Psoas muscle (tissue), 8 donors: ENCODE measurements around the gene RNF39. TPM values are rescaled to one million over a fixed set of nuclear protein-coding genes. Genes with fewer than 3 reads are reported as not detected.

Source experiments
- ATAC-seq, 4 donors: fragments of 200-7000 bp; cut with Tn5 transposase; one replicate each; pipeline ENCODE4 v1.9.1; 2020; ENCODE audit warnings: moderate library complexity in 3 of 4, mild to moderate bottlenecking in 2 of 4
- DNase-seq, 2 donors: peaks; one replicate each; pipeline ENCODE4 v3.0.0-alpha.2; 2020
- H3K27ac ChIP-seq: fragments of 200-600 bp; one replicate; pipeline ENCODE4 v1.8.0; 2022
- H3K27me3 ChIP-seq, 3 donors: fragments of 200-600 bp in 1 of 3; one replicate each; pipeline versions ENCODE4 v1.6.1 to v1.8.0; 2013 to 2022; ENCODE audit warnings: low read length in 2 of 3, mild to moderate bottlenecking in 2 of 3, moderate library complexity in 1 of 3; ENCODE audit not compliant: insufficient read depth in 3 of 3
- H3K36me3 ChIP-seq, 2 donors: fragments of 200-600 bp in 1 of 2; one replicate each; pipeline versions ENCODE4 v1.6.1 to v1.8.0; 2013 to 2022; ENCODE audit warnings: low read depth in 1 of 2, mild to moderate bottlenecking in 1 of 2, moderate library complexity in 1 of 2; ENCODE audit not compliant: insufficient read depth in 1 of 2
- H3K4me1 ChIP-seq: fragments of 200-600 bp; one replicate; pipeline ENCODE4 v1.8.0; 2022
- H3K4me3 ChIP-seq: fragments of 200-600 bp; one replicate; pipeline ENCODE4 v1.8.0; 2022; ENCODE audit warnings: mild to moderate bottlenecking
- H3K9me3 ChIP-seq: fragments of 200-600 bp; one replicate; pipeline ENCODE4 v1.8.0; 2022
- WGBS, 3 donors: extraction: QIAGEN DNeasy Blood & Tissue Kit; methylation state at CpG; one replicate each; pipeline versions ENCODE4 v1.1.6 to v1.1.7; 2013; 5-methylcytosine and 5-hydroxymethylcytosine counted together
- intact Hi-C, 2 donors: fragments of 100-400 bp; cut with DNase I; formaldehyde crosslinking; loops; one replicate each; pipeline versions ENCODE4 v1.11.0 to v1.14.2; 2022
- polyA plus RNA-seq, 3 donors: library from polyadenylated mRNA; stranded (reverse); fragments of 200-250 nt; gene quantifications; one replicate each; pipeline ENCODE4 v1.2.3, GENCODE V29; 2013
- total RNA-seq, 4 donors: library from RNA; stranded (reverse); fragmentation: NEBNext Ultra II Directional in 2 of 4; extraction: Animal tissue kit (Norgen Biotek cat#: 25700) in 2 of 4; gene quantifications; one replicate each; pipeline versions ENCODE4 v1.2.1 to v1.2.4, GENCODE V29; 2021 to 2023
- TF ChIP-seq, protein P1 (sequence below): fragments of 200-600 bp; IDR thresholded peaks from one replicate; pipeline ENCODE4 v1.8.0; 2022; ENCODE audit warnings: antibody characterized with exemption
- donor health status: healthy with polysubstance abuse.
- donor health status: DM: no; HTN: no; CAD: no; lungs with moderate emphysema.
- donor health status: Bipolar disorder and iron deficiency.
- donor health status: healthy.
- donor health status: DM: yes; HTN: yes; CAD: no.
- donor health status: DM: no; HTN: no; CAD: no.
- donor health status: DM: no; HTN: no; CAD: no.
- donor health status: DM: yes; HTN: yes; CAD: no.

The RNF39 gene
- total and polyA plus RNA-seq, 7 donors = 0.03 TPM; not detected in 6

DNA sequence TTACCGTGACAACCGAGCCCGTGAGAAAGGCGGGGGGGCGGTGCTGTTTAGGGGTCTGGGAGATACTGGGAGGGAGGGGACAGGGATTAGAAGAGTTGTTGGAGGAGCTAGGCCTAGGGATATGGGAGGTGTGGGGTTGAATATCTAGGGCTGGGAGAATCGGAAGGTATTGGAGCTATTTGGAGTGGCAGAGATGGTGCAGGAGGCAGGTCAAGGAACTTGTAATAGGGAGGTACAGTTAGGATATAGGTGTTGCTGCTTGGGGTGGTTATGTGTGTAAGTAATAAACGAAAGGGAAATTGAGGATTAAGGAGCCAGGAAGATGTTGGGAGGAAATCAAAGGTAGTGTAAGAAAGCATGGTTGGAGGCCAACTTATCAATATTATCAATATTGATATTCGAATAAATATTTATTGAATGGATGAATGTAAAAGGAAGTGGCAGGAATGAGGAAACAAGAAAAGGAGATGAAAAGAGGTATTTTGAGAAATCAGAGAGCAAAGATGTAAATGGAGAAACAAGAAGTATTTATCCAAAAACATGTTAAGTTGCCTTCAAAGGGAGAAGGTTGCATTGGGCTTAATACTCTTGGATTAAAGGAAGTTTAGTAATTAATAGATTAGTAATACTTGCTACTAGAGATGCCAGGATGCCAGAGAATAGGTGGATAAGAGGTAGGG, 8.0 kb downstream of the RNF39 start:
- intact Hi-C loops = loop anchor here in 1 of 2 donors (2.0 kb wide), 1 partner anchor 33 kb away; no protein-coding TSS in a partner anchor
- Histone ChIP-seq H3K9me3 (no peaks in the 10 kb centered on the region), H3K4me3 (peak overlapping the region; percentile 87), H3K4me1 (peaks cover 34% of the 10 kb centered on the region), H3K27ac (peak overlapping the region; percentile 86), H3K27me3 (peaks cover 0 to 22% (median 7%) of the 10 kb centered on the region in 3 donors), H3K36me3 (peaks cover 0 to 52% of the 10 kb centered on the region in 2 donors)
- no peak for ATAC-seq
- no peak for DNase-seq
- TF ChIP-seq, protein P1, sequence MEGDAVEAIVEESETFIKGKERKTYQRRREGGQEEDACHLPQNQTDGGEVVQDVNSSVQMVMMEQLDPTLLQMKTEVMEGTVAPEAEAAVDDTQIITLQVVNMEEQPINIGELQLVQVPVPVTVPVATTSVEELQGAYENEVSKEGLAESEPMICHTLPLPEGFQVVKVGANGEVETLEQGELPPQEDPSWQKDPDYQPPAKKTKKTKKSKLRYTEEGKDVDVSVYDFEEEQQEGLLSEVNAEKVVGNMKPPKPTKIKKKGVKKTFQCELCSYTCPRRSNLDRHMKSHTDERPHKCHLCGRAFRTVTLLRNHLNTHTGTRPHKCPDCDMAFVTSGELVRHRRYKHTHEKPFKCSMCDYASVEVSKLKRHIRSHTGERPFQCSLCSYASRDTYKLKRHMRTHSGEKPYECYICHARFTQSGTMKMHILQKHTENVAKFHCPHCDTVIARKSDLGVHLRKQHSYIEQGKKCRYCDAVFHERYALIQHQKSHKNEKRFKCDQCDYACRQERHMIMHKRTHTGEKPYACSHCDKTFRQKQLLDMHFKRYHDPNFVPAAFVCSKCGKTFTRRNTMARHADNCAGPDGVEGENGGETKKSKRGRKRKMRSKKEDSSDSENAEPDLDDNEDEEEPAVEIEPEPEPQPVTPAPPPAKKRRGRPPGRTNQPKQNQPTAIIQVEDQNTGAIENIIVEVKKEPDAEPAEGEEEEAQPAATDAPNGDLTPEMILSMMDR = no peak
- WGBS, 3 donors = 11 to 12% (median 12%) methylated on average over 7 to 8 of the region's 8 CpGs

DNA sequence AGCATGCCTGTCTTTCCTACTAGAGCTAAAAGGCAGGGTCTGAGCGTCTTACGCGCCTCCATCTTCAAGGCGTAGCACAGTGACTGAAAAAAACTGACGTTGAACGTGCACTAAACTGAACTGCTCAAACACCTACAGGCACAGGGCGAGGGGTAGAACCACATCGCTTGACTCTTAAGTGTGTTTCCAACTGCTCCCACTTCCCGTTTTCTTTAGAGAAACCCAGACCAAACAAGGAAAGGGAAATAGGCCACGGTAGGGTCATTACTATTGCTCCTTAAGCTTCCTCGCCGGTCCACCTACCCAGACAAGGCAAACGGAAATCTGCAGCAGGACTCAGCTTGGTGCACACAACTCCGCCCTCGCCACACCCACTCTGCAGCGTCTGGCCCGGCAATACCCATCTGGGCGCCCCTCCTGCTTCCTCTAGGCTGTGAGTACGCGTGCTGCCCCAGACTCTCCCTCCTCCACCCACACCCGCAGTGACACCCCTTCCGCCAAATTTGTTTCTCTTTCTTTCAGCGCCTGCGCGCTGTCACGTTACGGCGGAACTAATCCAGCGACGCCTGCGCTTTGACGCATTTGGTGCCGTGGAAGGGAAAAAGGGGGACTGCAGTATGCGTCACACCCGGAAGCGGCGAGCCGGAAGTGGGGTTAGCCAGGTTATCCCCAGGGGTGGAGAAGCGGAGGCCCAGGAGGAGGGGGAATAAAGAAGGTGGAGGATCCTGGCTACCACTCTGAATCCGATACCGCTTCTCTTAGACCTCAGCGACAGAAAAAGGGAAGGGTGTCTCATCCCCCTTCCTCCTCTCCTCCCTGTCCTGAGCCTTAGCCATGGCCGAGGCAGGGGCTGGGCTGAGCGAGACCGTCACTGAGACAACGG, 8.8 kb downstream of the RNF39 start, which contains the start of gene PPP1R11:
PPP1R11 (plus strand) TSS at position 622 of the 883 bp plus-strand sequence; CDS start at position 835, 213 bp downstream.
- DNase-seq = peak; percentile 98 to 99
- Histone ChIP-seq H3K4me3 (peak within 1 kb of the TSS; percentile 87), H3K27ac (peak within 1 kb of the TSS; percentile 86), H3K9me3 (no peaks in the 10 kb centered on the region), H3K36me3 (peaks cover 0 to 53% of the 10 kb centered on the region in 2 donors), H3K4me1 (peaks cover 40% of the 10 kb centered on the region), H3K27me3 (peaks cover 0 to 14% (median 5%) of the 10 kb centered on the region in 3 donors)
- TF ChIP-seq, protein P1 = no peak
- intact Hi-C loops = no loop called here
- peak; percentile 97 to 98 (median 98) for ATAC-seq
- 0% methylated on average over 45 to 46 of the region's 46 CpGs for WGBS, 3 donors

DNA sequence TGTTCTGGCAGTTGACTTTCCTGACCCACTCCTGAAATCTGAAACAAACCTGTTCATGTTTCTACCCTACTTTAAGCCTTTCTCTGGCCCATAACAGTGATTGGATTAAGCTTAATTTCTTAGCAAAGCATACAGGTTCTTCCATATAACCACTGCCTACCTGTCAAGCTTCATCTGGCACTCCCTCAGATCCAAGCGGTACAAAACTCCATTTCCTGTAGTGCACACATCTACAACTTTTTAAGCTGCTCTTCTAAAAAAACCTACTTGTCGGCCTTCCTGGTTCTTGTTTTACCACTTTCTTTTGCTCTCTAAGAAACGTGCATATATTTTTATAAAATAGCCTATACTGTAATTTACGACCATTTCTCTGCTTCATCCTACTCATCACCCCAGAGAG, 9.5 kb downstream of the RNF39 start:
- 16 to 19% (median 16%) methylated on average over 4 of the region's 4 CpGs for WGBS, 3 donors
- no peaks in the 10 kb centered on the region for H3K9me3 ChIP-seq
- DNase-seq (no peak), ATAC-seq (no peak)
- H3K4me1 ChIP-seq = peaks cover 40% of the 10 kb centered on the region
- H3K27me3 ChIP-seq = peaks cover 0 to 8% (median 5%) of the 10 kb centered on the region in 3 donors
- peak overlapping the region; percentile 87 for H3K4me3 ChIP-seq
- peaks cover 0 to 53% of the 10 kb centered on the region in 2 donors for H3K36me3 ChIP-seq
- TF ChIP-seq, protein P1 = no peak
- intact Hi-C loops = no loop called here
- peak overlapping the region; percentile 86 for H3K27ac ChIP-seq

DNA sequence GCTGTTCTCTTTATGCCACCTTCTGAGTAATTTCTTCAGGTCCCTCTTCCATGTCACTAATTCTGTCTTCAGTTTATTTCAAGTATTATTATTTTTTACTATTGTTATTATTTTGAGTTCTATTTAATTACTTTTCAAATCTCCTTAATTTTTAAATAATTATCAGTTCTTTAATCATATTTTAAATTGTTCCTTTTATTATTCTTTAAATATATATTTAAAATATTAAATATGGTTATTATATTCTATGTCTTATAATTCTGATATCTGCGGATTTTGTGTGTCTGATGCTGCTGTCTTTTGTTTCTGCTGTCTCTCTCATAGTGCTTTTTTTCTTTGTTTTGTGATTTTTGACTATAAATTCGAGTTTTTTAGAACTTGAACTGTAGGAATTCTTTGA, 12.3 kb downstream of the RNF39 start:
- no peak for ATAC-seq
- Histone ChIP-seq H3K27me3 (no peaks in the 10 kb centered on the region), H3K27ac (no peak overlapping the region), H3K4me1 (peaks cover 48% of the 10 kb centered on the region), H3K36me3 (peaks cover 0 to 39% of the 10 kb centered on the region in 2 donors), H3K9me3 (no peaks in the 10 kb centered on the region), H3K4me3 (no peak overlapping the region)
- WGBS, 3 donors = 68 to 100% (median 74%) methylated on average over 2 of the region's 2 CpGs
- intact Hi-C loops = no loop called here
- DNase-seq = no peak
- TF ChIP-seq, protein P1 = no peak
